Thyroid gland (tissue), 4 donors: ENCODE results near the gene ATP5PB. TPM values are rescaled to one million over a fixed set of nuclear protein-coding genes. Genes with fewer than 3 reads are reported as not detected.

Experiments used
- DNase-seq, 2 donors: peaks; one replicate each; pipeline ENCODE4 v3.0.0-alpha.2; 2019
- H3K27ac ChIP-seq, 3 donors: fragments of 200-600 bp; sonication (generic); 1 replicate in 2 of 3; 2 replicates in 1 of 3; pipeline ENCODE4 v1.5.1; 2016 to 2019; ENCODE audit warnings: mild to moderate bottlenecking in 1 of 3, moderate library complexity in 1 of 3
- H3K27me3 ChIP-seq: fragments of 200-600 bp; sonication (generic); one replicate; pipeline ENCODE4 v1.5.1; 2019
- H3K36me3 ChIP-seq, 2 donors: fragments of 200-600 bp; sonication (generic); one replicate each; pipeline ENCODE4 v1.5.1; 2016 to 2019
- H3K4me1 ChIP-seq, 2 donors: fragments of 200-600 bp; sonication (generic); one replicate each; pipeline ENCODE4 v1.5.1; 2017 to 2019
- H3K4me3 ChIP-seq, 3 donors: fragments of 200-600 bp; sonication (generic); replicated peaks in 1 of 3; 1 replicate in 2 of 3; 2 replicates in 1 of 3; pipeline ENCODE4 v1.5.1; 2016; ENCODE audit warnings: mild to moderate bottlenecking in 1 of 3
- H3K9me3 ChIP-seq: fragments of 200-600 bp; sonication (generic); one replicate; pipeline ENCODE4 v1.5.1; 2017
- POLR2A ChIP-seq, 2 donors: fragments of 450-650 bp; IDR thresholded peaks; one replicate each; pipeline ENCODE4 v1.6.1; 2017; ENCODE audit warnings: antibody characterized with exemption in 2 of 2, mild to moderate bottlenecking in 2 of 2, moderate library complexity in 1 of 2
- WGBS, 2 donors: methylation state at CpG; one replicate each; pipeline ENCODE4 v1.1.5; 2017; 5-methylcytosine and 5-hydroxymethylcytosine counted together
- intact Hi-C: fragments of 100-400 bp; cut with DNase I; formaldehyde crosslinking; loops from one replicate; pipeline ENCODE4 v1.15.1; 2023
- total RNA-seq, 4 donors: library from RNA; depleted of rRNA; stranded (reverse); fragments of >200 nt; gene quantifications; one replicate each; pipeline ENCODE4 v1.2.3, GENCODE V29; 2016
- TF ChIP-seq, protein P1 (sequence below), 6 experiments: fragments of 200-600 bp in 3 of 6; fragments of 450-650 bp in 3 of 6; sonication (generic) in 3 of 6; IDR thresholded peaks; one replicate each; pipeline ENCODE4 v1.5.1; 2016 to 2019; ENCODE audit warnings: antibody characterized with exemption in 6 of 6, mild to moderate bottlenecking in 2 of 6, inconsistent platforms in 1 of 6, moderate library complexity in 1 of 6

The ATP5PB gene
- total RNA-seq, 4 donors from 2014 or later = 128 to 252 (median 193) TPM

DNA sequence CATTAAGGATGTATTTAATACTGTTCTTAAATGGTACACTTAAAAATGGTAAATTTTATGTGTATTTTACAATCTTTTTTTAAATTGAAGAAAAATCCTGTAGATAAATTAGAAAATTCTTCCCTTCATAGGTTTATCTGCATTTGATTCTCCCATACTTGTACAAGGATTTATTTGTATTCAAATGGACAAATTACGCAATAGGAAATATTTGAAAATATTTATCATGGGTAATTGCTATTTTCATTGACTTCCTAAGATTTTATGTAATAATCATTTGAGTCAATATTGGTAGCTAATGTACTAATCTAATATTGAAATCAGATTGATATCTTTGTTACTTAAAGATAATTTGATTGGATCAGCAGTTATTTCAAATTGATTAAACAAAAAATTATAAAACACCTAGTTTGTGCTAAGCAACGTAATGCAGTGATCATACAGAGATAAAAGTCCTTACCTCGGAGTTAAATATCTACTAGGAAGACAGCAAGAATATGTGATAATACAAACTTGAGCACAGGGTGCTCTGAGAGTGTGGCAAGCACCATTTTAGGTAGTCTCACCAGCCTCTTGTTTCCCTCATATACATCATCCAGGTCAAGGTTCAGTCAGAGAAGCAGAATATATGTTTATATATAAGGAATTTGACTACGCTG is 13.2 kb downstream of the ATP5PB start:
- no peak overlapping the region for H3K4me3 ChIP-seq

DNA sequence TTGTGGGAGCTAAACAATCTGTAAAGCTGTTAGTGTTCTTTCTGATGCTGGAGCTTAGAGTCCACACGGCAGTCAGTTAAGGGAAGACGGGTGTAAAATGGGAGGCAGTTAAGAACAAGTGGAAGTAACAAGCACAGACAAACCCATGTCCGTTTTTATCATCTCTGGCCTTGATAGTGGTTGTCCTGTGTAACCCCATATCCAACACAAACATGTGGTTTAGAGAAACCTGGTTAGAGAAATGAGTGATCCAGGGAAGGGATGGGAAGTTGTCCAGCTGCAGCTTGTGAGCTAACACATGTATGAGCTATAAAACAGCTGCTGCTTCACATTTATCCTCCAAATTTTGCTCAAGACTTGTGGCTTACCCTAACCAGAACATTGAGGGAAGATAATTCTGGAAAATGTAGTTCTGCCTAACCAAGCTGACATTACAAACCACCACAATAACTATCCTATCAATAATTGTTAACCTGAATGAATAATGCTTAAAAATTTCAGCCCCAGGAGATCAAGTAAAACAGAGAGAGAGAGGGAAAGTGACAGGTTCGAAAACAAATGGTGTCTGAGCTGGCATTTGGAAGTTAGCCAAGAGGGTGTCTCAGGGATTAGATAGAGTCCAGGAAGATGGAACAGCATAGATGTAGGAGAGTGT is 13.9 kb downstream of the ATP5PB start:
- Histone ChIP-seq H3K27me3 (no peaks in the 10 kb centered on the region), H3K4me1 (no peaks in the 10 kb centered on the region), H3K27ac (no peak overlapping the region), H3K36me3 (peaks cover 29 to 35% of the 10 kb centered on the region in 2 donors), H3K4me3 (no peak overlapping the region), H3K9me3 (no peaks in the 10 kb centered on the region)
- intact Hi-C loops = no loop called here
- TF ChIP-seq POLR2A (IDR thresholded peaks at IDR 0.05) = no peak
- TF ChIP-seq, protein P1, sequence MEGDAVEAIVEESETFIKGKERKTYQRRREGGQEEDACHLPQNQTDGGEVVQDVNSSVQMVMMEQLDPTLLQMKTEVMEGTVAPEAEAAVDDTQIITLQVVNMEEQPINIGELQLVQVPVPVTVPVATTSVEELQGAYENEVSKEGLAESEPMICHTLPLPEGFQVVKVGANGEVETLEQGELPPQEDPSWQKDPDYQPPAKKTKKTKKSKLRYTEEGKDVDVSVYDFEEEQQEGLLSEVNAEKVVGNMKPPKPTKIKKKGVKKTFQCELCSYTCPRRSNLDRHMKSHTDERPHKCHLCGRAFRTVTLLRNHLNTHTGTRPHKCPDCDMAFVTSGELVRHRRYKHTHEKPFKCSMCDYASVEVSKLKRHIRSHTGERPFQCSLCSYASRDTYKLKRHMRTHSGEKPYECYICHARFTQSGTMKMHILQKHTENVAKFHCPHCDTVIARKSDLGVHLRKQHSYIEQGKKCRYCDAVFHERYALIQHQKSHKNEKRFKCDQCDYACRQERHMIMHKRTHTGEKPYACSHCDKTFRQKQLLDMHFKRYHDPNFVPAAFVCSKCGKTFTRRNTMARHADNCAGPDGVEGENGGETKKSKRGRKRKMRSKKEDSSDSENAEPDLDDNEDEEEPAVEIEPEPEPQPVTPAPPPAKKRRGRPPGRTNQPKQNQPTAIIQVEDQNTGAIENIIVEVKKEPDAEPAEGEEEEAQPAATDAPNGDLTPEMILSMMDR (IDR thresholded peaks at IDR 0.05) = no peak
- DNase-seq = no peak
- 84 to 86% methylated on average over 4 of the region's 4 CpGs for WGBS, 2 donors

More for the DNA sequence above, 13.2 kb downstream of the ATP5PB start:
- DNase-seq = no peak
- no peak for TF ChIP-seq POLR2A (IDR thresholded peaks at IDR 0.05)
- TF ChIP-seq, protein P1 (IDR thresholded peaks at IDR 0.05) = no peak
- H3K27me3 ChIP-seq = no peaks in the 10 kb centered on the region
- no peaks in the 10 kb centered on the region for H3K4me1 ChIP-seq
- 96% methylated on average over 4 of the region's 4 CpGs for whole genome bisulfite sequencing, 2 donors
- intact Hi-C loops = no loop called here
- no peaks in the 10 kb centered on the region for H3K9me3 ChIP-seq
- H3K27ac ChIP-seq = no peak overlapping the region
- peaks cover 35 to 42% of the 10 kb centered on the region in 2 donors for H3K36me3 ChIP-seq

DNA sequence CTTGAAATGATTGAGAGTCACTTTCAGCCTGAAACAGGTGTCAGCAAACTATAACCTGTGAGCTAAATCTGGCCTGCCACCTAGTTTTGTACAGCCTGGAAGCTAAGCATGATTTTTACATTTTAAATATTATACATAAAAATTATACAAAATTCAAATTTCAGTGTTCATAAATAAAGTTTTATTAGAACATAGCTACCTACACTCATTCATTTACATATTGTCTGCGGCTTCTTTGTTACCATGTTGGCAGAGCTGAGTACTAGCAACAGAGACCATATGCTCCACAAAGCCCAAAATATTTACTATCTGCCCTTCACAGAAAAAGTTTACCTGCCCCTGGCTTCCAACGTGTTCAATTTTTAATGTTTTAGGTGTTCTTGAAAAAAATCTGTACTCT is 16.5 kb downstream of the ATP5PB start:
- no peak overlapping the region for H3K27ac ChIP-seq
- H3K9me3 ChIP-seq = no peaks in the 10 kb centered on the region
- TF ChIP-seq, protein P1 (IDR thresholded peaks at IDR 0.05) = no peak
- no peak for TF ChIP-seq POLR2A (IDR thresholded peaks at IDR 0.05)
- intact Hi-C loops = no loop called here
- no peaks in the 10 kb centered on the region for H3K4me1 ChIP-seq
- WGBS, 2 donors = 93 to 98% methylated on average over 2 of the region's 2 CpGs
- no peaks in the 10 kb centered on the region for H3K27me3 ChIP-seq
- DNase-seq = no peak
- peaks cover 12 to 16% of the 10 kb centered on the region in 2 donors for H3K36me3 ChIP-seq
- no peak overlapping the region for H3K4me3 ChIP-seq

DNA sequence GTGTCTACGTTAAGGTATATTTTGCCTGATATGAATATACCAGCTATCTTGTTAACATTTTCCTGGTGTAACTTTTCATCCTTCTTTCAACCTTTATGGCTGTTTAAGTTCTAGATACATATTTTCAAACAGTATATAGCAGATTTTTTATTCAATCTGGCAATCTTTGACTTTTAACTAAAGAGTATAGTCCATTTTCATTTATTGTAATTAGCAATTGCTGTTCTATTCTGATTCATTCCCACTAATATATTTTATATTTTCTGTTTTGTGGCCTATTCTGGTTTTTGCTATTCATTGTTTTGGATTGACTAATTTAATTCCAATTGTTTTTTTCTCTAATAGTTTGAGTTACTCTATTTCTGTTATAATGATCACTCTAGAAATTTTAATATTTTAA is 17.2 kb downstream of the ATP5PB start:
- WGBS, 2 donors = 0% methylated on average over 1 of the region's 1 CpG
- Histone ChIP-seq H3K9me3 (no peaks in the 10 kb centered on the region), H3K27me3 (no peaks in the 10 kb centered on the region), H3K36me3 (peaks cover 4 to 10% of the 10 kb centered on the region in 2 donors), H3K4me3 (no peak overlapping the region), H3K27ac (no peak overlapping the region), H3K4me1 (no peaks in the 10 kb centered on the region)
- no peak for TF ChIP-seq POLR2A (IDR thresholded peaks at IDR 0.05)
- TF ChIP-seq, protein P1 (IDR thresholded peaks at IDR 0.05) = no peak
- intact Hi-C loops = no loop called here
- no peak for DNase-seq
